Fibroblast of lung (primary cell): Measurements from ENCODE around the gene CDKAL1.

ENCODE experiments used
- CTCF ChIP-seq, 2 donors: IDR thresholded peaks in 1 of 2; conservative IDR thresholded peaks in 1 of 2; 1 replicate in 1 of 2; 2 replicates in 1 of 2; pipeline ENCODE4 v1.5.1; 2011 to 2012; ENCODE audit warnings: low read length in 2 of 2, control low read depth in 1 of 2, inconsistent platforms in 1 of 2, low read depth in 1 of 2, mild to moderate bottlenecking in 1 of 2
- EZH2 ChIP-seq: IDR thresholded peaks from 2 replicates; pipeline ENCODE4 v1.5.1; 2012; ENCODE audit warnings: low read length, control low read depth, mild to moderate bottlenecking; ENCODE audit errors: missing control alignments

DNA sequence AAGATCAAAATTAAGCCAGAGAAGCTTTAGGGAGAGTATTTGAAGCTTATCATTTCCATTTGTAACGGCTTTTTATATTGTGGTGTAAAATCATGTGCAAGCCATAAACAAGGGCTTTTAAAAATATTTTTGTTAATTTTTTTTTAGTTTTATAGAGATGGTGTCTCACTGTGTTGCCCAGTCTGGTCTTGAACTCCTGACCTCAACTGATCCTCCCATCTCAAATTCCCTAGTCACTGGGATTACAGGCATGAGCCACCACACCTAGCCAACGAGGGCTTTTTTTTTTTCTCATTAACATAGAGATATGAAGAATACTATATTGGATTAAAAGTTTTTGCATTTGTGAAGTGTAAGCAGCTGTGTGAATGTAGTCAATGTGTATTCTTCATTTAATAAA, 29.1 kb downstream of the CDKAL1 start:
- TF ChIP-seq CTCF (conservative IDR thresholded peaks at IDR 0.05 in 1 of 2, IDR thresholded peaks at IDR 0.05 in 1 of 2; ENCODE audit: low read depth in 1 of 2, low read length in 2 of 2) (no peak), EZH2 (no peak)
